ENCODE data around the gene HIPK3. TPM values are rescaled to one million over a fixed set of nuclear protein-coding genes. Genes with fewer than 3 reads are reported as not detected.

HIPK3 gene
- total RNA-seq, 2 donors from 2014 or later = 34.0 to 40.8 TPM

DNA sequence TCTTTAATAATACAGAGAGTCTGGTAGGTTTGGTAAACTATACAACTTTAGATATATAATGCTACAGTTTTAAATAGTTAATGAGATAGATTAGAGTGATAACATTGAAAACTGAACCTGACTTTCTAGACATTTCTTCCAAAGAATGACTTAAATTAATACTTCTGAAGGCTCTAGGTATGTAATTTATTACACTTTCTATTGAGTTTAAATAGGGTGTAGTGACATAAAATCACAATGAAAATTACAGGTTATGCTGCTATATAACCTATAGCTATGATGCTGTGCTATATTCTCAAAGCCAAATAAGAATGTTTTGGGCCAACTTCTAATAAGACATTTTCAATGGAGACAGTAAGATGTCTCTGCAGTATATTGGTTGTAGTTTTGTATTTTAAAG lies 7.7 kb downstream of the HIPK3 start:
- Mint-ChIP-seq H3K9me3 (no peaks in the 10 kb centered on the region), H3K4me1 (ENCODE audit: low read depth) (peaks cover 46% of the 10 kb centered on the region), H3K27me3 (ENCODE audit: low read depth) (no peaks in the 10 kb centered on the region), H3K36me3 (ENCODE audit: insufficient read depth in 2 of 2) (peaks cover 0 to 3% of the 10 kb centered on the region in 2 donors), H3K27ac (no peak overlapping the region), H3K4me3 (no peak overlapping the region)
- DNase-seq (no peak), ATAC-seq (replicated peaks in 1 of 2) (no peak)

DNA sequence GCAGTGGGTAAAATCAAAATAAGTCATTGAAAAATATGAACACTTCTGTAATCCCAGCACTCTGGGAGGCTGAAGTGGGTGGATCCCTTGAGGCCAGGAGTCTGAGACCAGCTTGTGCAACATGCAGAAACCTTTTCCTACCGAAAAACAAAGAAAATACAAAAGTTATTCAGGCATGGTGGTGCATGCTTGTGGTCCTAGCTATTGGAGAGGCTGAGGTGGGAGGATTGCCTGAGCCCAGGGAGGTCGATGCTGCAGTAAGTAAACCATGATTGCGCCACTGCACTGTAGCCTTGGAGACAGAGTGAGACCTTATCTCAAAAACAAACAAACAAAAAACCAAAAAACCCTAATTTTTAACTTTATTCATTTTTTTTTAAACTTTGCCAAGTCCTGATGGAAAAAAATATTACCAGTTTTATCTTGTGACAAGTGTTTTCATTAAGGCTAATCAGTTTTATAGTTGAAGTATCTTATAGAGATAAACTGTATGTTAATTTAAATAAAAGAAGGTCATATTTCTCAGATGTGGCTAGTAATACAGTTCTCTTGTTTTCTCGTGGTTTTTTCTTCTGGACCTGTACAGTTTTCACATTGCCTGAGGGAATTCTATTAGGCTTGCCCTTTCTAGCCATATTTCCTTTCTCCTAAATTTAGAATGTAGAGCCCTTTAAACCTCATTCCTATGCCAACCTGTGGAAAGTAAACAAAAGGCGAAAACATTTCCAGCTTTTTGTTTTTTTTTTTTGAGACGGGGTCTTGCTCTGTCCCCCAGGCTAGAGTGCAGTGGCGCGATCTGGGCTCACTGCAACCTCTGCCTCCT lies 9.4 kb downstream of the HIPK3 start:
- Mint-ChIP-seq H3K4me3 (no peak overlapping the region), H3K4me1 (ENCODE audit: low read depth) (peaks cover 35% of the 10 kb centered on the region), H3K9me3 (no peaks in the 10 kb centered on the region), H3K27ac (no peak overlapping the region), H3K27me3 (ENCODE audit: low read depth) (no peaks in the 10 kb centered on the region), H3K36me3 (ENCODE audit: insufficient read depth in 2 of 2) (no peaks in the 10 kb centered on the region)
- ATAC-seq (replicated peaks in 1 of 2) = no peak
- DNase-seq = no peak

DNA sequence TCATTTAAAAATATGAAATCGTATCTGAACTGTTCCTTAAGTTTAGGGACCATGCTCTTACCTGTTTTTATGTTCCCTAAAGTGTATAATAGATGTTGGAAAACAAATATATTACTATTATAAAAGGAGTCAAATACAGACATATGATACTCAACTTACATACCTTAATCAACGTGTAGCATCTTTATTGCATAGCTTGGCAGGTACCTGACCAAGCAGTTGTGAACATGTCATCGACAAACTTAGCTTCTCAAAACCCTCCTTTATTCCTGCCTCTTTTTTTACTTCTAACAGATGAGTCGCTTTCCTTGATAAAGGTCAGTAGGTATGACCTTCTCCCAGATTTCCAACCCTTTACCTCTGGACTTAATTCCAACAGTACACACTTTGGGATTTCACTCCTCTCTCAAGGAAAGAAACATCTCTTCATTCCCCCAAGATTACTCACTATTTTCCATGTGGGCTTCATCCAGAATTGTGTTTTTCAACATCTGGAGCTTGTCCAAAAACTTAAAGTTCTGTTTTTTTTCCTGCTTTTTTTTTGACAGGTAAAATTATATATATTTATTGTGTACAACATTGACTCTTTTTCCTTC lies 11.9 kb downstream of the HIPK3 start:
- Mint-ChIP-seq H3K4me1 (ENCODE audit: low read depth) (peaks cover 27% of the 10 kb centered on the region), H3K9me3 (no peaks in the 10 kb centered on the region), H3K27ac (no peak overlapping the region), H3K27me3 (ENCODE audit: low read depth) (no peaks in the 10 kb centered on the region), H3K4me3 (no peak overlapping the region), H3K36me3 (ENCODE audit: insufficient read depth in 2 of 2) (no peaks in the 10 kb centered on the region)
- no peak for DNase-seq
- no peak for ATAC-seq (replicated peaks in 1 of 2)

DNA sequence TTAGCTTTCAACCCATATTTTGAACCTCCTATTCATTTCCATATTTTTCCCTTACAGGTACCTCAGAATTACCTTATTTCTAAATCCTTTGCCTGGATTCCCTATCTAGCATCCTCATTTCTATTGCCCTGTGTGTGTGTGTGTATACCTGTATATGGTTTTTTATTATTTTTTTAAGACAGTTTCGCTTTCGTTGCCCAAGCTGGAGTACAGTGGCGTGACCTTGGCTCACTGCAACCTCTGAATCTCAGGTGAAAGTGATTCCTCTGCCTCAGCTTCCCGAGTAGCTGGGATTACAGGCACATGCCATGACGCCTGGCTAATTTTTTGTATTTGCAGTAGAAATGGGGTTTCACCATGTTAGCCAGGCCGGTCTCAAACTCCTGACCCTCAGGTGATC lies 12.6 kb downstream of the HIPK3 start:
- H3K36me3 Mint-ChIP-seq (ENCODE audit: insufficient read depth in 2 of 2) = no peaks in the 10 kb centered on the region
- H3K27ac Mint-ChIP-seq = peak overlapping the region; percentile 26
- H3K4me1 Mint-ChIP-seq (ENCODE audit: low read depth) = peaks cover 26% of the 10 kb centered on the region
- ATAC-seq (replicated peaks in 1 of 2) = no peak
- no peaks in the 10 kb centered on the region for H3K27me3 Mint-ChIP-seq (ENCODE audit: low read depth)
- H3K4me3 Mint-ChIP-seq = no peak overlapping the region
- no peaks in the 10 kb centered on the region for H3K9me3 Mint-ChIP-seq
- DNase-seq = no peak

DNA sequence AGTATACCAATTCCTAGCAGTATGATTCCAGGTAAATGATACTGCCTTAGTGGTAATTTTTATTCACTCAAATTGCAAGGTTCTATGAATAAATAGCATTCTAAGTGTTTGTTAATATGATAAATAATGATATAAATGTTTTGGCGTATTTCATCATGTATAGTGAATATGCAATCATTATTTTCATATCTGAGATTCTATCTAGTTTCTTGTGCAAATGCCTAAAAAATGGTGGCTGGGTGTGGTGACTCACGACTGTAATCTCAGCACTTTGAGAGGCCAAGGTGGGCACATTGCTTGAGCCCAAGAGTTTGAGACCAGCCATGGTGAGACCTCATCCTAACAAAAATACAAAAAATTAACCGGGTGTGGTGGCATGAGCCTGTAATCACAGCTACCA lies 13.9 kb downstream of the HIPK3 start:
- Mint-ChIP-seq H3K4me1 (ENCODE audit: low read depth) (peaks cover 26% of the 10 kb centered on the region), H3K36me3 (ENCODE audit: insufficient read depth in 2 of 2) (no peaks in the 10 kb centered on the region)

DNA sequence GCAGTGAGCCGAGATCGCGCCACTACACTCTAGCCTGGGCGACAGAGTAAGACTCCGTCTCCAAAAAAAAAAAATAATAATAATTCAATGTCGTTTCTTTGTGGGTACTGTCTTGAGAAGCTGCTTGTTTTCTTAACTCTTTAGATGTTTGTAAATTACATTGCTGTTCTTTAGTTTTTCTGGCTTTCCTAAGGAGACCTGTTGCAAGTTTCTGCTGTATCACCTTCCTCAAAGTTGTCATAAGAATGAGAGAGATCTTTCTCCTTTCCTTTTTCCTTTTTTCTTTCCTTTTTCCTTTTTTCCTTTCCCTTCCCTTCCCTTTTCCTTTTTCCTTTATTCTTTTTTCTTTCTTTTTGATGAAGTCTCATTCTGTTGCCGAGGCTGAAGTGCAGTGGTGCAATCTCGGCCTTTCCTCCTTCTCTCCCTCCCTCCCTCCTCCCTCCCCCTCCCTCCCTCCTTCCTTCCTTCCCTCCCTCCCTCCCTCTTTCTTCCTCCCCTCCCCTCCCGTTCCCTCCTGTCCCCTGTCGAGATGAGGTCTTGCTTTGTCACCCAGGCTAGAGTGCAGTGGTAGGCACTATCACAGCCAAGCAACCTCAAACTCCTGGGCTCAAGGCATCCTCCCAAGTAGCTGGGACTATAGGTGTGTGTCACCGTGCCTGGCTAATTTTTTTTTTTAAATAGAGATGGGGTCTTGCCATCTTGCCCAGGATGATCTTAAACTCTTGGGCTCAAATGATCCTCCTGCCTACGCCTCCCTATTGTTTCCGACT lies 15.3 kb downstream of the HIPK3 start:
- no peaks in the 10 kb centered on the region for H3K9me3 Mint-ChIP-seq
- ATAC-seq (replicated peaks in 1 of 2) (no peak), DNase-seq (no peak)
- peaks cover 33% of the 10 kb centered on the region for H3K4me1 Mint-ChIP-seq (ENCODE audit: low read depth)
- H3K27me3 Mint-ChIP-seq (ENCODE audit: low read depth) = no peaks in the 10 kb centered on the region
- H3K27ac Mint-ChIP-seq = no peak overlapping the region
- H3K36me3 Mint-ChIP-seq (ENCODE audit: insufficient read depth in 2 of 2) = no peaks in the 10 kb centered on the region
- no peak overlapping the region for H3K4me3 Mint-ChIP-seq

More for the DNA sequence above, 13.9 kb downstream of the HIPK3 start:
- no peak overlapping the region for H3K4me3 Mint-ChIP-seq
- H3K9me3 Mint-ChIP-seq = no peaks in the 10 kb centered on the region
- H3K27ac Mint-ChIP-seq = no peak overlapping the region
- DNase-seq (no peak), ATAC-seq (replicated peaks in 1 of 2) (no peak)
- no peaks in the 10 kb centered on the region for H3K27me3 Mint-ChIP-seq (ENCODE audit: low read depth)

DNA sequence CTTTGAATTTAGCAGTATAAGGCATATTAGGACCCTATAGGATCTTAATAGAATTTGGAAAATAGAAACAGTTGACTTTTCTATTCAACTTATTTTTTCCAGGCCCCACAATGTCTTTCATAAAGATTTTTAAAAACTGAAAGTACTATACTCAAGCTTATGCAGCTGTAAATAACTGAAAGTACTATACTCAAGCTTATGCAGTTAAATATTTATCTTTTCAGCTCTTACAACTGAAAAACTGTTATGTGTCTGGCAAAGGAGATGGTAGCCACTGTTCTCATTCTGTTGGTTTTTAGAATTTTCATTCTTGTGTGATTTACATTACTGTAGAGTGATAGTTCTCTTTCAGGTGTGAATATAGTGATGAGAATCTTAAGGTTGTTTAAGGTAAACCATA lies 16.5 kb downstream of the HIPK3 start:
- peak overlapping the region in 1 of 2 donors; percentile 20 for H3K4me3 Mint-ChIP-seq
- H3K36me3 Mint-ChIP-seq (ENCODE audit: insufficient read depth in 2 of 2) = no peaks in the 10 kb centered on the region
- H3K27me3 Mint-ChIP-seq (ENCODE audit: low read depth) = no peaks in the 10 kb centered on the region
- H3K4me1 Mint-ChIP-seq (ENCODE audit: low read depth) = peaks cover 43% of the 10 kb centered on the region
- no peaks in the 10 kb centered on the region for H3K9me3 Mint-ChIP-seq
- no peak overlapping the region for H3K27ac Mint-ChIP-seq
- no peak for ATAC-seq (replicated peaks in 1 of 2)
- DNase-seq = no peak

DNA sequence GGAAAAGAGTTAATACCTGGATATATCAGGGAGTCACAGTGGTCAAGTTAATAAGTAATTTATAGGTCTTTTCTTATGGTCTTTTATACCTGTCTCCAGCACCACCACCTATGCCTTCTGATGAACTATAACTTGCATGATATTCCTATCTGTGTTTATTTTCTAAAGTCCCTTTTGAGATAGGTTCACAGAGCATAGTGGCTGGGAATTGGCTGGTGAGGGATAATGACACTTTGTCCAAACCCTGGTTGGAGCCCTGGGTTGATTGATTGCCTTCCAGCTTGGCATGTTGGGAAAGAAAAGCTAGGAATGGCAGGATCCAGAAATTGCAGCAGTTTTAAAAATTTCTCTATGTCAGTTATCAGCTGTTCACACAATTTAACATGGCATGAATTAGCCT lies 23.2 kb downstream of the HIPK3 start:
- Mint-ChIP-seq H3K4me1 (ENCODE audit: low read depth) (peaks cover 43% of the 10 kb centered on the region), H3K27ac (no peak overlapping the region), H3K4me3 (no peak overlapping the region), H3K36me3 (ENCODE audit: insufficient read depth in 2 of 2) (no peaks in the 10 kb centered on the region), H3K9me3 (no peaks in the 10 kb centered on the region), H3K27me3 (ENCODE audit: low read depth) (no peaks in the 10 kb centered on the region)
- no peak for DNase-seq
- no peak for ATAC-seq (replicated peaks in 1 of 2)

GRCh38 chr11:33281758-33282157 lies 24.6 kb downstream of the HIPK3 start:
- peaks cover 43% of the 10 kb centered on the region for H3K4me1 Mint-ChIP-seq (ENCODE audit: low read depth)
- no peak for ATAC-seq (replicated peaks in 1 of 2)

DNA sequence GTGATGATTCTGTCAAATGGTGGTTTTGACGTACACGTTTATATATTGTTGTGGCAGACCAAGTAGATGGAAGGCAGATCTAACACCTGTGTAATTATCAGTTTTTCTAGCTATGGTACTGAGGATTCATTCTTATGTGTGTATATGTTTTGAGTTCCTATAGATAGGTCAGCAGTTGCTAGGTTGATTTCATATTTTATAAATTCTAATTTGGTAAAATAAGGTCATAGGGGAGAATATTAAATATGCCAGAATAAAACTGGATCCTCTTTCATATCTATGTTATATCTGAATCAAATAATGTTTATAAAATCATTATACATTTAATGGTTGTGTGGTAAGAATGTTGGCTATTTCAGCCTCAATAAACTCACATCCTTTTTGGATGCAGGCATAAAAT lies 27.6 kb downstream of the HIPK3 start:
- DNase-seq = no peak
- Mint-ChIP-seq H3K4me3 (no peak overlapping the region), H3K4me1 (ENCODE audit: low read depth) (peaks cover 26% of the 10 kb centered on the region), H3K9me3 (no peaks in the 10 kb centered on the region), H3K36me3 (ENCODE audit: insufficient read depth in 2 of 2) (peaks cover 1 to 4% of the 10 kb centered on the region in 2 donors), H3K27me3 (ENCODE audit: low read depth) (no peaks in the 10 kb centered on the region), H3K27ac (no peak overlapping the region)
- no peak for ATAC-seq (replicated peaks in 1 of 2)

More at GRCh38 chr11:33281758-33282157, 24.6 kb downstream of the HIPK3 start:
- H3K27me3 Mint-ChIP-seq (ENCODE audit: low read depth) = no peaks in the 10 kb centered on the region
- no peak overlapping the region for H3K27ac Mint-ChIP-seq
- H3K36me3 Mint-ChIP-seq (ENCODE audit: insufficient read depth in 2 of 2) = no peaks in the 10 kb centered on the region
- DNase-seq = no peak
- no peak overlapping the region for H3K4me3 Mint-ChIP-seq
- no peaks in the 10 kb centered on the region for H3K9me3 Mint-ChIP-seq

- DNase-seq (no peak), ATAC-seq (replicated peaks in 1 of 2) (no peak)
- Mint-ChIP-seq H3K27me3 (ENCODE audit: low read depth) (no peaks in the 10 kb centered on the region), H3K4me3 (no peak overlapping the region), H3K4me1 (ENCODE audit: low read depth) (no peaks in the 10 kb centered on the region), H3K27ac (no peak overlapping the region), H3K9me3 (no peaks in the 10 kb centered on the region), H3K36me3 (ENCODE audit: insufficient read depth in 2 of 2) (peaks cover 4% of the 10 kb centered on the region in 2 donors)
Observed at GRCh38 chr11:33290319-33290718, 33.1 kb downstream of the HIPK3 start.

DNA sequence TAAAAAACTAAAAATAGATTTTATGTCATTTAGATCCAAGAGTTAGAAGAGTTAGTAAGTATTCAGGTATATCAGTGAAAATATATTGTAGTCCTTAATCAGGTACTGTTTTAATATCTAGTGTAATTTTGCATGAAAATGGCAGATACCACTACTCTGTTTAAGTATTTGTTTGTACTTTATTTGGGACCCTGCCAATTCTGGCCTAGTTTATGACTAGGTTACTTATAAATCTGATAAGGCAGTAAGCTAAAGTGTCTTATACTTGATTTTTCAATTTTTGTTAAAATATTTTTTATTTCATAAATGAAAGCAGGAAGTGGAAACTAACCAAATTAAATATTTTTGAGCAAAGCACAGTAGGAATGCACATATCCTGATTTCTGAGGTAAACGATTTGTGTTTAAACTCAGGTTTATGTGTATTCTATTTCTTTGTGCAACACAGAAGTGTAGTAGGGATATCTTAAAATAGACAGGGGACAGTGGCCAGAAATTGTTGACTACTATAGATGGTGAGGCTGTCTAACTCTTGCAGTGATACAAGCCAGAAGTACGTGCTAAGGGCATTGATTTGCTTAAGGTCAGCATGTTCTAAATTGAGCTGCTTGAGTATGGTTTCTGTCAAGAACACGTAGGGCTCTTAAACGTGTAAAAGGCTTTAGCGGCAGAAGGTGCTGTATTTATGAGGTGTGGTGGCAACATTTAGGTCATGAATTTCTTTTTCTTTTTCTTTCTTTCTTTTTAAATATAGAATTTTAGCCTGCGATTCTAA lies 34.0 kb downstream of the HIPK3 start:
- no peak overlapping the region for H3K4me3 Mint-ChIP-seq
- no peaks in the 10 kb centered on the region for H3K27me3 Mint-ChIP-seq (ENCODE audit: low read depth)
- H3K27ac Mint-ChIP-seq = no peak overlapping the region
- no peaks in the 10 kb centered on the region for H3K9me3 Mint-ChIP-seq
- ATAC-seq (replicated peaks in 1 of 2) (no peak), DNase-seq (no peak)
- no peaks in the 10 kb centered on the region for H3K4me1 Mint-ChIP-seq (ENCODE audit: low read depth)
- peaks cover 4 to 6% of the 10 kb centered on the region in 2 donors for H3K36me3 Mint-ChIP-seq (ENCODE audit: insufficient read depth in 2 of 2)

DNA sequence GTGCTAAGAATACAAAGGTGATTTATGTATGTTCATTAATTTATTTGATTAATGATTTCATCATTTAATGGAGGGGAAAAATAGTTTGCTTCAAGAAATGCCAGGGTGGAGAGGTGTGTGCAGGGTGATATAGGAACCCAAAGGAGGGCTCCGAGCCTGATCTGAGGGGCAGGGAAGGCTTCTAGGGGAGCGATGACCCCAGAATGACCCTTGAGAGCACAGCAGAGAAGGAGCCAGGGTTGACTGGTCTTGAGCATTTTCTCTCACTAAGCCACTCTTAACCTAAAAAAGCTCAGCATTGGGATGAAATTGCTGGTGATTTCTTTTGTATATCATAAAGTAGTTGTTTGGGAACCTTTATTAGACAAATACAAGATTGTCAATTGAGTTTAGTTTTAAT lies 35.1 kb downstream of the HIPK3 start:
- DNase-seq (no peak), ATAC-seq (replicated peaks in 1 of 2) (no peak)
- Mint-ChIP-seq H3K27me3 (ENCODE audit: low read depth) (no peaks in the 10 kb centered on the region), H3K9me3 (no peaks in the 10 kb centered on the region), H3K27ac (peak overlapping the region; percentile 60), H3K36me3 (ENCODE audit: insufficient read depth in 2 of 2) (peaks cover 3 to 6% of the 10 kb centered on the region in 2 donors), H3K4me3 (no peak overlapping the region), H3K4me1 (ENCODE audit: low read depth) (peaks cover 9% of the 10 kb centered on the region)
